Purkinje cell (primary cell): ENCODE data around the gene ST8SIA1. TPM values are rescaled to one million over a fixed set of nuclear protein-coding genes. Genes with fewer than 3 reads are reported as not detected.

Source experiments
- polyA plus RNA-seq: library from polyadenylated mRNA; unstranded; fragments of >200 nt; fragmentation: Nextera tagmentation; gene quantifications from 2 replicates; pipeline ENCODE4 v1.2.1, GENCODE V29; 2014

ST8SIA1 gene
- 25.2 and 57.8 TPM in 2 replicates for polyA plus RNA-seq

GRCh38 chr12:22334410-22335100 lies at the start of gene ST8SIA1:
TSS of gene ST8SIA1 (minus strand) at chr12:22334707. CDS start at chr12:22334232, 475 bp downstream.

Other genes with a start within 250 kb of the ST8SIA1 start
- 12.0 and 20.7 TPM in 2 replicates for gene C2CD5, start 209.8 kb upstream of the ST8SIA1 start, polyA plus RNA-seq